SK-N-SH (cell line): ENCODE results near the gene FRMD1. TPM values are rescaled to one million over a fixed set of nuclear protein-coding genes. Genes with fewer than 3 reads are reported as not detected.

Experiments
- CTCF ChIA-PET: fragments of 300-600, 350-600 bp; formaldehyde crosslinking; extraction: SDS; loops from one replicate; lab custom pipeline; 2021; lab: Yijun Ruan, JAX
- POLR2A ChIA-PET: fragments of 350-600 bp; sonication (Branson Sonifier 250); formaldehyde crosslinking; extraction: SDS; loops from one replicate; lab custom pipeline; 2020; ENCODE audit warnings: antibody characterized with exemption, inconsistent platforms; lab: Yijun Ruan, JAX
- DNase-seq: peaks from one replicate; pipeline ENCODE4 v3.0.0; 2012
- H2AFZ ChIP-seq: fragments of 200-600 bp; sonication (generic); 2 replicates; pipeline ENCODE4 v1.8.1; 2016; ENCODE audit warnings: antibody characterized with exemption, mild to moderate bottlenecking, low read depth
- H3F3A ChIP-seq: fragments of 200-600 bp; sonication (generic); replicated peaks from 2 replicates; pipeline ENCODE3; 2016; ENCODE audit warnings: antibody characterized with exemption, mild to moderate bottlenecking; ENCODE audit not compliant: insufficient read depth
- H3K27ac ChIP-seq, 2 experiments: fragments of 200-500 bp in 1 of 2; fragments of 200-600 bp in 1 of 2; sonication (Bioruptor generic) in 1 of 2; sonication (generic), shearing (Covaris generic) in 1 of 2; 2 replicates each; pipeline versions ENCODE4 v1.5.1 to v1.6.1; 2014 to 2016; ENCODE audit warnings: low read depth in 2 of 2, inconsistent platforms in 1 of 2, low read length in 1 of 2, mild to moderate bottlenecking in 1 of 2, mixed read lengths in 1 of 2
- H3K27me3 ChIP-seq: fragments of 200-600 bp; sonication (generic), shearing (Covaris generic); 2 replicates; pipeline ENCODE4 v1.6.1; 2016; ENCODE audit warnings: mixed run types; ENCODE audit not compliant: insufficient read depth
- H3K36me3 ChIP-seq, 2 experiments: fragments of 200-500 bp in 1 of 2; fragments of 200-600 bp in 1 of 2; sonication (Bioruptor generic) in 1 of 2; sonication (generic) in 1 of 2; replicated peaks in 1 of 2; 2 replicates each; pipeline versions ENCODE3 to v1.5.1; 2014 to 2016; ENCODE audit warnings: low read length in 1 of 2, mild to moderate bottlenecking in 1 of 2; ENCODE audit not compliant: insufficient read depth in 2 of 2, control insufficient read depth in 1 of 2
- H3K4me1 ChIP-seq, 2 experiments: fragments of 200-500 bp in 1 of 2; fragments of 200-600 bp in 1 of 2; sonication (Bioruptor generic) in 1 of 2; sonication (generic), shearing (Covaris generic) in 1 of 2; 2 replicates each; pipeline versions ENCODE4 v1.5.1 to v1.6.1; 2014 to 2016; ENCODE audit warnings: low read depth in 1 of 2, low read length in 1 of 2, mixed run types in 1 of 2; ENCODE audit not compliant: insufficient read depth in 2 of 2, control insufficient read depth in 1 of 2
- H3K4me2 ChIP-seq: fragments of 200-600 bp; sonication (generic), shearing (Covaris generic); 2 replicates; pipeline ENCODE4 v1.6.1; 2017; ENCODE audit warnings: mixed run types
- H3K4me3 ChIP-seq, 2 experiments: fragments of 200-500 bp in 1 of 2; fragments of 200-600 bp in 1 of 2; sonication (Bioruptor generic) in 1 of 2; sonication (generic), shearing (Covaris generic) in 1 of 2; 2 replicates each; pipeline versions ENCODE4 v1.5.1 to v1.8.1; 2014 to 2016; ENCODE audit warnings: low read depth in 2 of 2, inconsistent platforms in 1 of 2, low read length in 1 of 2, mild to moderate bottlenecking in 1 of 2, mixed read lengths in 1 of 2, moderate library complexity in 1 of 2
- H3K79me2 ChIP-seq: fragments of 200-600 bp; sonication (generic); 2 replicates; pipeline ENCODE4 v1.8.1; 2017; ENCODE audit warnings: mild to moderate bottlenecking; ENCODE audit not compliant: insufficient read depth
- H3K9ac ChIP-seq: fragments of 200-600 bp; sonication (generic); 2 replicates; pipeline ENCODE4 v1.6.1; 2017; ENCODE audit warnings: mixed run types
- H3K9me2 ChIP-seq: fragments of 200-600 bp; sonication (generic); 2 replicates; pipeline ENCODE4 v1.6.1; 2017; ENCODE audit warnings: mixed run types
- H3K9me3 ChIP-seq: fragments of 200-600 bp; sonication (generic); 2 replicates; pipeline ENCODE4 v1.6.1; 2017; ENCODE audit warnings: mixed run types, mild to moderate bottlenecking, moderate library complexity
- H4K20me1 ChIP-seq: fragments of 200-600 bp; sonication (generic); 2 replicates; pipeline ENCODE4 v1.6.1; 2017; ENCODE audit warnings: mild to moderate bottlenecking, mixed run types; ENCODE audit not compliant: insufficient read depth
- CTCF ChIP-seq: fragments of 200-600 bp; sonication (generic); IDR thresholded peaks from 2 replicates; pipeline ENCODE4 v1.6.1; 2017; ENCODE audit warnings: antibody characterized with exemption, mild to moderate bottlenecking, moderate library complexity
- EP300 ChIP-seq, 2 experiments: IDR thresholded peaks; 2 replicates each; pipeline versions ENCODE4 v1.4.0 to v1.6.1; 2012; ENCODE audit warnings: borderline replicate concordance in 1 of 2, low read depth in 1 of 2, low read length in 1 of 2
- EZH2phosphoT487 ChIP-seq: fragments of 200-600 bp; sonication (generic); IDR thresholded peaks from 2 replicates; pipeline ENCODE4 v1.6.1; 2017; ENCODE audit warnings: low read depth, mixed run types, mild to moderate bottlenecking, antibody characterized with exemption, moderate library complexity, borderline replicate concordance
- FOSL2 ChIP-seq: IDR thresholded peaks from 2 replicates; pipeline ENCODE4 v1.4.0; 2012; ENCODE audit warnings: low read depth, mild to moderate bottlenecking, moderate library complexity, borderline replicate concordance
- JUND ChIP-seq: IDR thresholded peaks from 2 replicates; pipeline ENCODE4 v1.4.0; 2012
- NFIC ChIP-seq: IDR thresholded peaks from 2 replicates; pipeline ENCODE4 v1.4.0; 2012; ENCODE audit warnings: borderline replicate concordance
- RAD21 ChIP-seq: IDR thresholded peaks from 2 replicates; pipeline ENCODE4 v1.6.1; 2012; ENCODE audit warnings: mild to moderate bottlenecking, low read length
- RXRA ChIP-seq: IDR thresholded peaks from 2 replicates; pipeline ENCODE4 v1.4.0; 2012; ENCODE audit warnings: low read depth, mild to moderate bottlenecking, borderline replicate concordance
- SIN3A ChIP-seq: IDR thresholded peaks from 2 replicates; pipeline ENCODE4 v1.6.1; 2012; ENCODE audit warnings: low read depth, mild to moderate bottlenecking, low read length, moderate library complexity, borderline replicate concordance
- SMC3 ChIP-seq: IDR thresholded peaks from 2 replicates; pipeline ENCODE4 v1.6.1; 2012; ENCODE audit warnings: low read depth, low read length, improper control_type of control experiment
- TAF1 ChIP-seq: IDR thresholded peaks from 2 replicates; pipeline ENCODE4 v1.6.1; 2012; ENCODE audit warnings: low read depth, mild to moderate bottlenecking, low read length, moderate library complexity, borderline replicate concordance
- TCF12 ChIP-seq: IDR thresholded peaks from 2 replicates; pipeline ENCODE4 v1.4.0; 2012
- TEAD4 ChIP-seq: IDR thresholded peaks from 2 replicates; pipeline ENCODE4 v1.4.0; 2012; ENCODE audit warnings: mild to moderate bottlenecking, borderline replicate concordance; ENCODE audit not compliant: insufficient read depth
- USF1 ChIP-seq: IDR thresholded peaks from 2 replicates; pipeline ENCODE4 v1.4.0; 2012; ENCODE audit warnings: low read depth, borderline replicate concordance
- USF2 ChIP-seq: fragments of 150-350 bp; IDR thresholded peaks from 2 replicates; pipeline ENCODE4 v1.6.1; 2017; ENCODE audit warnings: antibody characterized with exemption, low read length, low read depth, borderline replicate concordance
- WGBS: methylation state at CpG from one replicate; pipeline ENCODE4 v1.1.6; 2017; ENCODE audit warnings: low lambda C conversion rate; 5-methylcytosine and 5-hydroxymethylcytosine counted together
- polyA plus RNA-seq, 3 experiments: library from polyadenylated mRNA; depleted of rRNA; stranded (reverse); fragments of >200 nt; gene quantifications; 2 replicates each; pipeline ENCODE4 v1.2.3, GENCODE V29; 2012
- TF ChIP-seq, protein P1 (sequence below): fragments of 150-350 bp; IDR thresholded peaks from 2 replicates; pipeline ENCODE4 v1.6.1; 2016; ENCODE audit warnings: mild to moderate bottlenecking, low read depth, low read length
- TF ChIP-seq, protein P2 (sequence below): IDR thresholded peaks from 2 replicates; pipeline ENCODE4 v1.4.0; 2012; ENCODE audit warnings: low read depth, borderline replicate concordance

FRMD1 gene
- polyA plus RNA-seq, 1 of the 3 experiments (the other 2 are of a cell fraction) = not detected

- Histone ChIP-seq H3K9me2 (no peaks in the 10 kb centered on the region), H3K9me3 (no peaks in the 10 kb centered on the region), H3K4me2 (no peak overlapping the region), H3F3A (no peaks in the 10 kb centered on the region), H3K79me2 (no peaks in the 10 kb centered on the region), H3K36me3 (no peaks in the 10 kb centered on the region), H3K27ac (no peak overlapping the region), H4K20me1 (no peaks in the 10 kb centered on the region), H3K9ac (no peak overlapping the region), H3K4me1 (peaks cover 0 to 8% of the 10 kb centered on the region in 2 experiments; a peak in 1 of 4 replicates), H2AFZ (no peak overlapping the region), H3K4me3 (no peak overlapping the region), H3K27me3 (no peaks in the 10 kb centered on the region)
- WGBS = 65% methylated on average over 20 of the region's 20 CpGs
- DNase-seq = no peak
- ChIA-PET CTCF (no interaction called here), POLR2A (no interaction called here)
- TF ChIP-seq USF1 (no peak), USF2 (no peak), JUND (no peak), NFIC (no peak), TEAD4 (no peak), RAD21 (no peak), TAF1 (no peak), FOSL2 (no peak), SMC3 (no peak), TCF12 (no peak), SIN3A (no peak), CTCF (no peak), EZH2phosphoT487 (no peak), EP300 (IDR thresholded peaks at IDR 0.05; ENCODE audit: borderline replicate concordance in 1 of 2, low read depth in 1 of 2, low read length in 1 of 2) (no peak), RXRA (no peak)
- TF ChIP-seq, protein P1, sequence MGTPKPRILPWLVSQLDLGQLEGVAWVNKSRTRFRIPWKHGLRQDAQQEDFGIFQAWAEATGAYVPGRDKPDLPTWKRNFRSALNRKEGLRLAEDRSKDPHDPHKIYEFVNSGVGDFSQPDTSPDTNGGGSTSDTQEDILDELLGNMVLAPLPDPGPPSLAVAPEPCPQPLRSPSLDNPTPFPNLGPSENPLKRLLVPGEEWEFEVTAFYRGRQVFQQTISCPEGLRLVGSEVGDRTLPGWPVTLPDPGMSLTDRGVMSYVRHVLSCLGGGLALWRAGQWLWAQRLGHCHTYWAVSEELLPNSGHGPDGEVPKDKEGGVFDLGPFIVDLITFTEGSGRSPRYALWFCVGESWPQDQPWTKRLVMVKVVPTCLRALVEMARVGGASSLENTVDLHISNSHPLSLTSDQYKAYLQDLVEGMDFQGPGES = no peak
- TF ChIP-seq, protein P2, sequence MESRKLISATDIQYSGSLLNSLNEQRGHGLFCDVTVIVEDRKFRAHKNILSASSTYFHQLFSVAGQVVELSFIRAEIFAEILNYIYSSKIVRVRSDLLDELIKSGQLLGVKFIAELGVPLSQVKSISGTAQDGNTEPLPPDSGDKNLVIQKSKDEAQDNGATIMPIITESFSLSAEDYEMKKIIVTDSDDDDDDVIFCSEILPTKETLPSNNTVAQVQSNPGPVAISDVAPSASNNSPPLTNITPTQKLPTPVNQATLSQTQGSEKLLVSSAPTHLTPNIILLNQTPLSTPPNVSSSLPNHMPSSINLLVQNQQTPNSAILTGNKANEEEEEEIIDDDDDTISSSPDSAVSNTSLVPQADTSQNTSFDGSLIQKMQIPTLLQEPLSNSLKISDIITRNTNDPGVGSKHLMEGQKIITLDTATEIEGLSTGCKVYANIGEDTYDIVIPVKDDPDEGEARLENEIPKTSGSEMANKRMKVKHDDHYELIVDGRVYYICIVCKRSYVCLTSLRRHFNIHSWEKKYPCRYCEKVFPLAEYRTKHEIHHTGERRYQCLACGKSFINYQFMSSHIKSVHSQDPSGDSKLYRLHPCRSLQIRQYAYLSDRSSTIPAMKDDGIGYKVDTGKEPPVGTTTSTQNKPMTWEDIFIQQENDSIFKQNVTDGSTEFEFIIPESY = no peak
Observed at GRCh38 chr6:168025831-168026710, 52.9 kb downstream of the FRMD1 start.
